ENCODE results near the gene MAGI1. TPM values are rescaled to one million over a fixed set of nuclear protein-coding genes. Genes with fewer than 3 reads are reported as not detected.

Gene MAGI1
- total and polyA plus RNA-seq, 10 donors: 3.5 to 104 (median 62.3) TPM

- H3K4me3 ChIP-seq: no peak overlapping the region
- TF ChIP-seq CTCF (IDR thresholded peaks at IDR 0.05 in 8 of 11, conservative IDR thresholded peaks at IDR 0.05 in 3 of 11): no peak
- no peak for TF ChIP-seq POLR2A (IDR thresholded peaks at IDR 0.05)
- no peak for TF ChIP-seq POLR2AphosphoS5 (IDR thresholded peaks at IDR 0.05)
- WGBS, 5 donors: 75 to 89% (median 86%) methylated on average over 5 of the region's 5 CpGs
- intact Hi-C loops (cut with DNase I; ENCODE audit: low total_unique reads): no loop called here
- no peak overlapping the region for H3K27ac ChIP-seq
- H3K36me3 ChIP-seq: no peaks in the 10 kb centered on the region
- H3K9me3 ChIP-seq: peaks cover 0 to 12% (median 2%) of the 10 kb centered on the region in 8 donors
- no peak for DNase-seq
- no peaks in the 10 kb centered on the region for H3K27me3 ChIP-seq (replicated peaks in 1 of 7)
- no peaks in the 10 kb centered on the region for H3K4me1 ChIP-seq
Observed at GRCh38 chr3:65807225-65807624, 231.5 kb downstream of the MAGI1 start.

GRCh38 chr3:65806600-65806999, 232.1 kb downstream of the MAGI1 start:
- Histone ChIP-seq H3K9me3 (peaks cover 0 to 12% (median 2%) of the 10 kb centered on the region in 8 donors), H3K4me3 (no peak overlapping the region), H3K4me1 (no peaks in the 10 kb centered on the region), H3K27me3 (replicated peaks in 1 of 7) (no peaks in the 10 kb centered on the region), H3K36me3 (no peaks in the 10 kb centered on the region), H3K27ac (no peak overlapping the region)
- DNase-seq: no peak
- intact Hi-C loops (cut with DNase I; ENCODE audit: low total_unique reads): no loop called here
- 68 to 86% (median 83%) methylated on average over 1 of the region's 1 CpG for WGBS, 5 donors
- TF ChIP-seq POLR2A (IDR thresholded peaks at IDR 0.05) (no peak), POLR2AphosphoS5 (IDR thresholded peaks at IDR 0.05) (no peak), CTCF (IDR thresholded peaks at IDR 0.05 in 8 of 11, conservative IDR thresholded peaks at IDR 0.05 in 3 of 11) (no peak)

GRCh38 chr3:65796676-65797075, 242.0 kb downstream of the MAGI1 start:
- no peak overlapping the region for H3K27ac ChIP-seq
- TF ChIP-seq POLR2A (IDR thresholded peaks at IDR 0.05) (no peak), CTCF (IDR thresholded peaks at IDR 0.05 in 8 of 11, conservative IDR thresholded peaks at IDR 0.05 in 3 of 11) (no peak), POLR2AphosphoS5 (IDR thresholded peaks at IDR 0.05) (no peak)
- no peak for DNase-seq
- 85 to 92% (median 90%) methylated on average over 4 of the region's 4 CpGs for WGBS, 5 donors
- intact Hi-C loops (cut with DNase I; ENCODE audit: low total_unique reads): no loop called here
- no peaks in the 10 kb centered on the region for H3K4me1 ChIP-seq
- H3K27me3 ChIP-seq (replicated peaks in 1 of 7): no peaks in the 10 kb centered on the region
- H3K9me3 ChIP-seq: no peaks in the 10 kb centered on the region
- H3K4me3 ChIP-seq: no peak overlapping the region
- H3K36me3 ChIP-seq: no peaks in the 10 kb centered on the region

GRCh38 chr3:65795166-65795565, 243.6 kb downstream of the MAGI1 start:
- WGBS, 5 donors: 88 to 93% (median 90%) methylated on average over 2 of the region's 2 CpGs

More at GRCh38 chr3:65795166-65795565, 243.6 kb downstream of the MAGI1 start:
- no peak for DNase-seq
- TF ChIP-seq POLR2A (IDR thresholded peaks at IDR 0.05) (no peak), POLR2AphosphoS5 (IDR thresholded peaks at IDR 0.05) (no peak), CTCF (IDR thresholded peaks at IDR 0.05 in 8 of 11, conservative IDR thresholded peaks at IDR 0.05 in 3 of 11) (no peak)
- no peak overlapping the region for H3K27ac ChIP-seq
- no peaks in the 10 kb centered on the region for H3K36me3 ChIP-seq
- intact Hi-C loops (cut with DNase I; ENCODE audit: low total_unique reads): no loop called here
- no peak overlapping the region for H3K4me3 ChIP-seq
- no peaks in the 10 kb centered on the region for H3K9me3 ChIP-seq
- peaks cover 0 to 8% (median 0%) of the 10 kb centered on the region in 6 donors for H3K4me1 ChIP-seq
- no peaks in the 10 kb centered on the region for H3K27me3 ChIP-seq (replicated peaks in 1 of 7)
